Measurements from ENCODE around the gene ABCC6. TPM values are rescaled to one million over a fixed set of nuclear protein-coding genes. Genes with fewer than 3 reads are reported as not detected.

Gene ABCC6
- total and polyA plus RNA-seq, 2 of the 13 experiments (the other 11 are each of a cell fraction or from before 2014, with no cell fraction given): 82.4 to 105 TPM

DNA sequence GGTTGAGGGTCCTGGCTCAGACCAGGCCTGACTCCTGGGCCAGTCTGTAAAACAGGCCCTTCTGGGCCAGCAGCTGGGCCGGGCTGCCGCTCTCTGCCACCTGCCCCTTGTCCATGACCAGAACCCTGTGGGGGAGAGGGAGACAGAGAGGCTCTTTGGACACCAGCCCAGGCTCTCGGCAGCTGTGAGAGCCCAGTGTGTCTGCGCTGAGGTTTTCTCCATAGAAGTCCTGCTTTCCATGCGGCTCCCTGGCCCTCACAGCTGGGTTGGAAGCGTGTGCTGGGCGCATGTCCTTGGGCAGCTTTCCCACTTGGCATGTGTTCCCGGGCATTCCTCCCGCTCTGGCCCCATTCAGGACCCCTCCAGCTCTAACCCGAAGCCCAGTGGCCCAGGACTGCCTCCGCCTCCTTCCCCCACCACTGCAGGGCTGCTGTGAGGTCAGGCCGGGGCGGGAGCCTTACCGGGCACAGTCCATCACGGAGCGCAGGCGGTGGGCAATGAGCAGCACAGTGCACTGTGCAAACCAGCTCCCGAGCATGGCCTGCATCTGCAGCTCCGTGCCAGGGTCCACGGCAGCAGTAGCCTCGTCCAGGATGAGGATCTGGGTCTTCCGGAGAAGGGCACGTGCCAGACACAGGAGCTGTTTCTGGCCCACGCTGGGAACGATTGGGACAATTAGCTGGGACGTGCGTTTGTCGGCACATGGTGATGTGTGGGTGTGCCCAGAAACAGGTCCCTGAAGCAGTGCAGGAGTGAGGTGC lies 73.0 kb downstream of the ABCC6 start (continued):
- TF ChIP-seq ZNF281 (CRISPR knock-in tag; IDR thresholded peaks at IDR 0.05; ENCODE audit: borderline replicate concordance): no peak
- TF ChIP-seq ZBTB14 (CRISPR knock-in tag; IDR thresholded peaks at IDR 0.05): no peak
- TF ChIP-seq PHF20 (CRISPR knock-in tag; IDR thresholded peaks at IDR 0.05): no peak
- no peak for TF ChIP-seq PHB2 (IDR thresholded peaks at IDR 0.05; ENCODE audit: partially characterized antibody)
- no peak for TF ChIP-seq ZNF749 (CRISPR knock-in tag; IDR thresholded peaks at IDR 0.05; ENCODE audit: borderline replicate concordance)
- TF ChIP-seq ELK4 (CRISPR knock-in tag; IDR thresholded peaks at IDR 0.05; ENCODE audit: borderline replicate concordance): no peak
- TF ChIP-seq ZNF292 (CRISPR knock-in tag; IDR thresholded peaks at IDR 0.05; ENCODE audit: borderline replicate concordance, low read depth): no peak; the same call in 1 of the 2 replicates
- no peak for TF ChIP-seq MAFF (IDR thresholded peaks at IDR 0.05; ENCODE audit: low read depth, low read length)
- TF ChIP-seq ZKSCAN1 (IDR thresholded peaks at IDR 0.05; ENCODE audit: low read length): no peak
- no peak for TF ChIP-seq SRSF4 (IDR thresholded peaks at IDR 0.05; ENCODE audit: low read depth, low read length, poor library complexity, severe bottlenecking)
- TF ChIP-seq, protein P1, sequence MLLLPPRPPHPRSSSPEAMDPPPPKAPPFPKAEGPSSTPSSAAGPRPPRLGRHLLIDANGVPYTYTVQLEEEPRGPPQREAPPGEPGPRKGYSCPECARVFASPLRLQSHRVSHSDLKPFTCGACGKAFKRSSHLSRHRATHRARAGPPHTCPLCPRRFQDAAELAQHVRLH (CRISPR knock-in tag; IDR thresholded peaks at IDR 0.05; ENCODE audit: borderline replicate concordance, low read depth): peak; percentile 4; the same call in 1 of the 2 replicates
- no peak for TF ChIP-seq TOE1 (CRISPR knock-in tag; IDR thresholded peaks at IDR 0.05)
- peak; percentile 77; the same call in 1 of the 2 replicates for TF ChIP-seq ZNF543 (CRISPR knock-in tag; IDR thresholded peaks at IDR 0.05)
- TF ChIP-seq ZNF331 (CRISPR knock-in tag; IDR thresholded peaks at IDR 0.05): no peak
- no peak for TF ChIP-seq ZNF460 (CRISPR knock-in tag; IDR thresholded peaks at IDR 0.05; ENCODE audit: borderline replicate concordance)
- TF ChIP-seq RFX1 (IDR thresholded peaks at IDR 0.05): no peak
- no peak for TF ChIP-seq ZNF33A (CRISPR knock-in tag; IDR thresholded peaks at IDR 0.05; ENCODE audit: borderline replicate concordance)
- TF ChIP-seq RERE (CRISPR knock-in tag; IDR thresholded peaks at IDR 0.05; ENCODE audit: low read depth): no peak
- TF ChIP-seq ZNF282 (IDR thresholded peaks at IDR 0.05; ENCODE audit: partially characterized antibody): no peak

Data from HepG2 (cell line).